C4-2B (cell line): ENCODE data around the gene ICOS.

Experiments used
- ZFX ChIP-seq: fragments of 450-650 bp; IDR thresholded peaks from 2 replicates; pipeline ENCODE4 v1.6.1; 2017
- TF ChIP-seq, protein P1 (sequence below): fragments of 450-650 bp; conservative IDR thresholded peaks from 2 replicates; pipeline ENCODE4 v1.5.1; 2017; ENCODE audit warnings: mild to moderate bottlenecking

DNA sequence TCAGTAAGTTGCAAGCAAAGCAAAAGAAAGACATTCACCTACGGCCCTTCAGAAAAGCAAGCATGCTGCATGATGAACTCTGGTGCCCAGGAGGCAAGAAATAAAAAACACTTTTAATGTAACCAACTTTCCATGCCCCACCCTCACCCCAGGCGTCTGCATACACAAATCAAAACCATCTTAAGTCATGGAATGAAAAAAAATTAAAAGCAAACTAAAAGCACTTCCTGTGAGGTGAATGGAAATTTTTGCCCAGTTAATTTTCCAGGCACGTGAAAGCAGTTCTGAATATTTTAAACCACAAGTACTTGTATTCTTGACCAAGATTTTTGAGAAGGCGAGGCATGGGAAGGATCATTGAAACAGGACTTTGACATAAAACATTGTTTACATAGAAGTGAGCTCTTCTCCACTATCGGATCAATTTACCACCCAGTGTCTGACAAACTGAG lies 2.5 kb upstream of the ICOS start:
- TF ChIP-seq, protein P1, sequence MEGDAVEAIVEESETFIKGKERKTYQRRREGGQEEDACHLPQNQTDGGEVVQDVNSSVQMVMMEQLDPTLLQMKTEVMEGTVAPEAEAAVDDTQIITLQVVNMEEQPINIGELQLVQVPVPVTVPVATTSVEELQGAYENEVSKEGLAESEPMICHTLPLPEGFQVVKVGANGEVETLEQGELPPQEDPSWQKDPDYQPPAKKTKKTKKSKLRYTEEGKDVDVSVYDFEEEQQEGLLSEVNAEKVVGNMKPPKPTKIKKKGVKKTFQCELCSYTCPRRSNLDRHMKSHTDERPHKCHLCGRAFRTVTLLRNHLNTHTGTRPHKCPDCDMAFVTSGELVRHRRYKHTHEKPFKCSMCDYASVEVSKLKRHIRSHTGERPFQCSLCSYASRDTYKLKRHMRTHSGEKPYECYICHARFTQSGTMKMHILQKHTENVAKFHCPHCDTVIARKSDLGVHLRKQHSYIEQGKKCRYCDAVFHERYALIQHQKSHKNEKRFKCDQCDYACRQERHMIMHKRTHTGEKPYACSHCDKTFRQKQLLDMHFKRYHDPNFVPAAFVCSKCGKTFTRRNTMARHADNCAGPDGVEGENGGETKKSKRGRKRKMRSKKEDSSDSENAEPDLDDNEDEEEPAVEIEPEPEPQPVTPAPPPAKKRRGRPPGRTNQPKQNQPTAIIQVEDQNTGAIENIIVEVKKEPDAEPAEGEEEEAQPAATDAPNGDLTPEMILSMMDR: no peak
- no peak for TF ChIP-seq ZFX
